GM18868 (cell line): Measurements from ENCODE around the gene PSME1.

Experiments used
- ATAC-seq: cut with Tn5 transposase; IDR thresholded peaks from one replicate; pipeline ENCODE4 v1.9.1; 2021; ENCODE audit warnings: mild to moderate bottlenecking, moderate library complexity; ENCODE audit not compliant: unreplicated experiment

Gene PSME1

DNA sequence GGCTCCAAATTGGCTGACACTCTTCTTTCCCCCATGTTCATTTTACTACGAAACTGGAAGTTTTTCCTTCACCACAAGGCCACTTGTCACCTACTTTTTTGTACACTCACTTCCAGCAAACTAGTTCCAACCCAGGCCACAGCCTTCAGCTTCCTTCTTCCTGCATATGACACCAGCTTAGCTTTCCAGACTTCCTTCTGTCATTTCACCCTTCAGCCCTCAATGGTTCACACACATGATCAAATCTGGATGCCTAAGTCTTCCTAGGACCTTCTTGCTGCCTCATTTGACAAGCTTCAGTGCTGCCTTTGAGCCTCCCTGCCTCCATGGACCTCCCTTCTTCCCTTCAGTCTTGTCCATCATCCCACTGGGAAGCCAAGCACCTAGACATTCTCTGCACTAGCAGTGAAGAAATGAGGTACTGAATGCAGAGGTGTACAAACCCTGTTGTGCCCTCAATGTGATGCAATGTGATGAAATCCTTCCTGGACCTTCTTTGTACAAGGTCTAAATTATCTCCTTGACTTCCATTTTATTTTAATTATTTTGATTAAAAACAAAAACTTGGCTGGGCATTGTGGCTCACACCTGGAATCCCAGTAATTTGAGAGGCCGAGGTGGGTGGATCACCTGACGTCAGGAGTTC lies 31.6 kb downstream of the PSME1 start:
- ATAC-seq, result no peak

DNA sequence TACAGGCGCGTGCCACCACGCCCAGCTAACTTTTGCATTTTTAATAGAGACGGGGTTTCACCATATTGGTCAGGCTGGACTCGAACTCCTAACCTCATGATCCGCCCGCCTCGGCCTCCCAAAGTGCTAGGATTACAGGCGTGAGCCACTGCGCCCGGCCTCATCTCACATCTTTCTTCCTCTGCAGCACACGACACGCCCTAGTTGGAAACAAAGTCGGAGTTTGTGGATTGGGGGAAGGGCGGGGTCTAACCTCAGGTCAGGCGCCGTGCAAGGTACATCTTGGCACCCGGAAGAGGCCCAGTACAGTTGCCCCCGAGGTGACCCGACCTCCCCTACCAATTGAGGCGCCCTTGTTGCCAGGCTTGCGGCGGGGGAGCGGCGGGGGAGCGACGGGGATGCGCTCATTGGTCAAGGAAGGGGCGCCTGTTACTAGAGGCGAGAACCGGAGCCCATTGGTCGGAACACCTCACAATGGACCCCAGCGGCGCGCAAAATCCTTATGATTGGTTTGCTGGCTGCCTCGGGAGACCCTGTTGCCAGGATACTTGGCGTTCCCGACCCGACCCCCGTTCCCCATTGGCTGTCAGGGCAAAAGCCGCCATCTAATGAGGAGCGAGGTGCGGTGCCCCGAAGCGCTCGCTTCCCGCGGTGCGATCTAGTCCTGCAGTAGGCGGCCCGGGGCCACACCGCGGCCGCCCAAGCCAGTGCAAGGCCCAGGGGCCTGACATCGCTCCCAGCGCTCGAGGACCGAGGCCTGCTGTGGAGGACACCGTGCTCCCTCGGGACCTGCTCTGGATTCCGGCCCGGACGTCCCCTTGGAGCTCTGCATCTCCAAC lies 35.6 kb downstream of the PSME1 start, which contains the start of gene REC8:
Gene REC8 (plus strand): TSS at position 659 of the 839 bp plus-strand sequence. CDS start 473 bp downstream, outside the sequence.
- ATAC-seq, result peak; percentile 88

DNA sequence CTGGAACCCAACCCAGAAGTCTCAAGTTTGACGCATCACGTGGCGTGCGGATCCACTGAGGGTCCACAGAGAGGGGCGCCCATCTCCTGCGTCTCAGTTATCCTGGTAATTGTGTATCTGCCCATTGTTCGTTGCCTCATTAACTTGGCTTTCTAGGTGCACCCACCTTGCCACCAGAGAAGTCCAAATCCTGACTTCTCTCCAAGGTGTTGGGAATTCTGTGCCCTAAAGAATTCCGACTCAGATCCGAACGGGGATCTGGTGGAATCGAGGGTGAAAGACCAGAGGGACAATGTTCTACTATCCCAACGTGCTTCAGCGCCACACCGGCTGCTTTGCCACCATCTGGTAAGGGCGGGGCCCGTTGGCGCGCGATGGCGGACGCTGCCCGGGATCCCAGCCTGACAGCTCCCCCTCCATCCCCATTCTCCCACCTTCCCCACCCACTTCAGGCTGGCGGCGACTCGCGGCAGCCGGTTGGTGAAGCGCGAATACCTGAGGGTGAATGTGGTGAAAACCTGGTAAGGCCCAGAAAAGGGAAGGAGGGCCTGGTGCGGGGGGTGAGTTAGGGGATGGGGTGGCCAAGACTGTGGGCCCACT lies 36.4 kb downstream of the PSME1 start:
- no peak for ATAC-seq

DNA sequence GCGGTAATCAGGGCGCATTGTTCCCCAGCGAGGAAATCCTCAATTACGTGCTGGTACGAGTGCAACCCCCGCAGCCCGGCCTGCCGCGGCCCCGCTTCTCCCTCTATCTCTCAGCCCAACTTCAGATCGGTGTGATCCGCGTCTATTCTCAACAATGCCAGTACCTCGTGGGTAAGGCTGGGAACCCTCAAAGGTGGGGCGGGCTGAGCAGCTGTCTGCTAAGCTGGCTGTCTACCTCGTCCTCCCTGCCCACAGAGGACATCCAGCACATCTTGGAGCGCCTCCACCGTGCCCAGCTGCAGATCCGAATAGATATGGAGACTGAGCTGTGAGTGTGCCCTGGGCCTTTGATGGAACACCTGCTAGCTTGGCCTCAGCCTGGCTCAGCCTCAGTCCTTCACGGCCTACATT lies 36.9 kb downstream of the PSME1 start:
- ATAC-seq, result no peak

DNA sequence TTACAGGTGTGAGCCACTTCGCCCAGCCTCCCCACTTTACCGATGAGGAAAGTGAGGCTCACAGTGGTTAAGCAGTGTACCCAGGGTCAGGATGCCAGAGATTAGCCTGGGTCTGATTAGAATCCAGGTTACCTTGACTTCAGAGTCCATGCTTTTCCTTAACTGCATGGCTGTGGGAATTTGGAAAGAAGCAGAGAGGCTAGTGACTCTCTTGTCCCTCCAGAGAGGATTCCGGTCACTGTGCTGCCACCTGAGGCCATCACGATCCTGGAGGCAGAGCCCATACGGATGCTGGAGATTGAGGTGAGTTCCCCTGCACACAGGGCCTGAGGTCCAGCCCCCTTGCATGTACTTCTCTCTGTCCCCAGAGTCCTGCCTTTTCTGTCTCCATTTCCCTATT lies 40.6 kb downstream of the PSME1 start:
- ATAC-seq, result no peak

DNA sequence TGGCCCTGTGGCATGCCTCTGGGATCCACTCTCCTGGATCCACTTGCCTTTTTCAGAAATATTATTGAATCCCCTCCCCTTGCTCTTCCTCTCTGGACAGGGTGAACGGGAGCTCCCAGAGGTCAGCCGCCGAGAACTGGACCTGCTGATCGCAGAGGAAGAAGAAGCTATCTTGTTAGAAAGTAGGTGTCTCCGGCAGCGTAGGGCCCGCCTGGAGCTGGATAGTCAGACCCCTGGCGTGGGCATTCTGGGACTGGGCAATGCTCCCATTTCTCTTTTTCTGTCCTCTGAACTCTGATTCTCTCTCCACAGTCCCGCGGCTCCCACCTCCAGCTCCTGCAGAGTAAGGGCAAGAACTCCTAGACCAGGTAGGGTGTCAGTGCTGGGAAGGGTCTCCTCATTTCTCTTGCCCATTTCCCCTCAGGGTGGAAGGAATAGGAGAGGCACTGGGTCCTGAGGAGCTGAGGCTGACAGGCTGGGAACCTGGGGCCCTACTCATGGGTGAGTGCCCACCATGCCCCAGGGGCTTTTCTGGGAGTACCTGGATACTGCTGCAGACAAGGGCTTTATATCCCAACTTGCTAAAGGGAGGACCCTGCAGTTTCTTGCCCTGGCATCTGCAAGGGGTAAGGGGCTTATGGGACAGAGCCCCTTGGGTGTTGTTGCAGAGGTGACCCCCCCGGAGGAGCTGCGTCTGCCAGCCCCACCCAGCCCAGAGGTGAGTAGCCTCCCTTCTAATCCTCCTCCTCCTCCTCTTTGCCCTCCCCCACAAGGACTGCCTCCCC lies 41.2 kb downstream of the PSME1 start:
- no peak for ATAC-seq

DNA sequence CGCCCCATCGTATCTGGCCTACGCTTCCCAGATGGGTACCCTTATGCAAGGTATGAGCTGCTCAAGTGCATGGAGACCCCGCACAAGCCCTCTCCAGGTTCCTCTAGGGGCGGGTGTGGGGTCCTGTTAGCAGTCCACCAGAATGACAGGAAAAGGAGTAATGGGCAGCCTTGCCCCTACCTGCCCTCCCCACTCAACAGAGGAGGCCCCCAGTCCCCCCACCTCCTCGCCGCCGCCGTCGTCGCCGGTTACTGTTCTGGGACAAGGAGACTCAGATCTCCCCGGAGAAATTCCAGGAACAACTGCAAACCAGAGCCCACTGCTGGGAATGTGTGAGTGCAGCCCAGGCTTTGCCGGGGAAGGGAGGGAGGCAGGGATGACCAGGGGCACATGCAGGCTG lies 41.9 kb downstream of the PSME1 start:
- ATAC-seq, result no peak

DNA sequence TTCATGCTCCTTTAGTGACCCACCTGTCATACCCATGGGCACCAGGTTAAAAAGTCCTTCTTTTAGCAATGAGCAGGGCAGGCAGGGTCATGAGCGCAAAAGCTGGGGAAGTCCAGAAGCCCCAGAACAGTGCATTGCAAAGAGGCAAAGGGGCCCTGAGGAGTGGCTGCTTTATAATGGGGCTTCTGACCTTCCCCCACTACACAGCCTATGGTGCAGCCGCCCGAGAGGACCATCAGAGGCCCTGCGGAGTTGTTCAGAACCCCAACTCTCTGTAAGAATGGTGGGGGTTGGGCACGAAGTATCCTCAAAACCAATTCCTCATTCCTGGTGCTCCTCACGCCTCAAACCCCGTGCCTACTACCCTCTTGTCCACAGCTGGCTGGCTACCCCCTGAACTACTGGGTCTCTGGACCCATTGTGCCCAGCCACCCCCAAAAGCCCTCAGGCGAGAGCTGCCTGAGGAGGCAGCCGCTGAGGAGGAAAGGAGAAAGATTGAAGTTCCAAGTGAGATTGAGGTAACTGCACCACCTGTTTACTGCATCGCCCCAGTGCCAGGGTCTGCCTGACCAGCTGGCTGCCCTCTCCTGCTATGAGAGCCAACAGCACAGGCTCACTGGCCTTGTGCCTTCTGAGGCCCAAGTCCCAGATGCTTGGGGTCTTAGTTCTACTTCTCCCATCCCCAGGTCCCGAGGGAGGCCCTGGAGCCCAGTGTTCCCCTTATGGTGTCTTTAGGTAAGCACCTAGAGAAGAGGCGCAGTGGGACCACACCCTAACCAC lies 42.6 kb downstream of the PSME1 start:
- ATAC-seq, result no peak

DNA sequence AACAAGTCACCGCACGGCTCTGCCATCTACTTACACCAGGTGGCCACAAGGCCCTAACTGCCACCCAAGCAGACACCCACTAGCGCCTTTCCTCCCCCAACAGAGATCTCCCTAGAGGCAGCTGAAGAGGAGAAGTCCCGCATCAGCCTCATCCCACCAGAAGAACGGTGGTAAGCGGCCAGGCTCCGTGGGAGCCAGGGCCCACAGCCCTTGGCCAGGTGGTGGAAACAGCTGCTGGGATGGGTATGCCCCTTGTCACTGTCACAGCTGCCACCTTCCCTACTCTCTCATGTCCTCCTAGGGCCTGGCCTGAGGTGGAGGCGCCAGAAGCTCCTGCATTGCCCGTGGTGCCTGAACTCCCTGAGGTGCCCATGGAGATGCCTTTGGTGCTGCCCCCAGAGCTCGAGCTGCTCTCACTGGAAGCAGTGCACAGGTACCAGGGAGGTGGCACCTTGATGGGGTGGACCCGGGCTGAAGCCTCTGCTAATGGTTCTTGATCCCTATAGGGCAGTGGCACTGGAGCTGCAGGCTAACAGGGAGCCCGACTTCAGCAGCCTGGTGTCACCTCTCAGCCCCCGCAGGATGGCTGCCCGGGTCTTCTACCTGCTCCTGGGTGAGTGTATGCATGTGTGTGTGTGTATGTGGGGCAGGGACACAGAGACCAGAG lies 43.4 kb downstream of the PSME1 start:
- no peak for ATAC-seq

DNA sequence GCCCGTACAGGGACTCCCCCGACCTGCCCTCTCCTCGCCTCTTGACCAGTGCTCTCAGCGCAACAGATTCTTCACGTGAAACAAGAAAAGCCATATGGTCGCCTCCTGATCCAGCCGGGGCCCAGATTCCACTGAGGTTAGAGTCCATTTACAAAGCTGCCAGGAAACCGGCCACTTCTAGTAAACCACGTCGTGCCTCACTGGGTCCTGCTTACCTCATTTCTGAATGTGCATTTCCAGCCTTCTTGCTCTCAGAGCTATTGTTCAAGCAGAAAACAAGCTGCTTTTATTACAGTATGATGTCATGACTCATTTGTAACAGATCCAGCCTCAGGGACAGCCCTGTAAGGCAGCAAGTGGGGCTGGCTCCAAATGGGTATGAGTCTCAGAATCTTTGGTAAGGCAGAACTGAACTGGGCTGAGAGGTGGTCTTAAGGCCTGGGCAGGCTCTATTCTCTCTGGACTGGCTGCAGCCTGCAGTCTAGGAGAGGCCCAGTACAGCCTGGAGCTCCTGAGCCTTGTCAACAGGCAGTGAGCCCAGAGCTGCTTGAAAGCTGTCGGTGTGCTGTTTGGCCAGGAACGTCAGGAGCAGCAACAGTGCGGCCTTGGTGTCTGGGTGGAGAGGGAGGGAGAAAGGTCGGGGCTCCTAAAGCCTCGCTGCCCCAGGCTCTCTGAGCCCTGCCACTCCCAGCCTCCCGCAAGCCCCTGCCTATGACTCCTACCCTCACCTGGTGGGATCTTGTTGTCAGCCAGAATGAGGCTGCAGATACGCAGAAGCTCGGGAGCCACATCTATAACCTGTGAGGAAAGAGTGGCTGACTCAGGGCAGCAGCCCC lies 44.2 kb downstream of the PSME1 start:
- ATAC-seq, result no peak

DNA sequence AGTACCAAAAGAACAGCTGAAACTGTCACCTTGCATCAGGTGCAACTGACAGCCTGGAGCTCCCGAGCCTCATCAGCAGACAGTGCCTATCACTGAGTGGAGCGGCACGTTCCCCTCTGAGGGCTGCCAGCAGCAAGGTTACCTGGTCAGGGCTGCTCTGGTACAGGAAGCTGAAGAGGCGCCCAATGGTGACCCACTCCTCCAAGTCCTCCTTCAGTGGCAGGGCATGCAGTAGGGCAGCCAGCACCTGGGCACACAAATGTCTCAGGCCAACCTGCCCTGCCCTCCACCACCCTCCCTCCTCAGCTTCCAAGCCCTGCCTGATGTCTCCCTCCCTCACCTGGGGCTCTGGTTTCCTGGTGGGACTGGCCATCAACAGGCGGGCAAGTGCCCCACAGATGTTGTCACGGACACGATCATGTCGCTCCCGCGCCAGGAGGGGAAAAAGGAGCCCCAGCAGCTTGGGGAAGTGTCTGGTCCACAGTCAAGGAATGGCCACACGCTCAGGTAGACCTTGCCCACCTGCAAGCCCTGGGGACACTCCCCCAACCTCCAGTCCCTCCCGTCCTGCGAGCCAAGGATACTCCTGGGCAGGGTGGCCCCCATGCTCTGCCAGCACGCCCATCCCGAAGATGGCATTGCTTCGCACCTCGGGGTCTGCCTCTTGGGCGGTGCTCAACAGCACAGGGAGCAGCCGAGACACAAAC lies 45.5 kb downstream of the PSME1 start:
- no peak for ATAC-seq

DNA sequence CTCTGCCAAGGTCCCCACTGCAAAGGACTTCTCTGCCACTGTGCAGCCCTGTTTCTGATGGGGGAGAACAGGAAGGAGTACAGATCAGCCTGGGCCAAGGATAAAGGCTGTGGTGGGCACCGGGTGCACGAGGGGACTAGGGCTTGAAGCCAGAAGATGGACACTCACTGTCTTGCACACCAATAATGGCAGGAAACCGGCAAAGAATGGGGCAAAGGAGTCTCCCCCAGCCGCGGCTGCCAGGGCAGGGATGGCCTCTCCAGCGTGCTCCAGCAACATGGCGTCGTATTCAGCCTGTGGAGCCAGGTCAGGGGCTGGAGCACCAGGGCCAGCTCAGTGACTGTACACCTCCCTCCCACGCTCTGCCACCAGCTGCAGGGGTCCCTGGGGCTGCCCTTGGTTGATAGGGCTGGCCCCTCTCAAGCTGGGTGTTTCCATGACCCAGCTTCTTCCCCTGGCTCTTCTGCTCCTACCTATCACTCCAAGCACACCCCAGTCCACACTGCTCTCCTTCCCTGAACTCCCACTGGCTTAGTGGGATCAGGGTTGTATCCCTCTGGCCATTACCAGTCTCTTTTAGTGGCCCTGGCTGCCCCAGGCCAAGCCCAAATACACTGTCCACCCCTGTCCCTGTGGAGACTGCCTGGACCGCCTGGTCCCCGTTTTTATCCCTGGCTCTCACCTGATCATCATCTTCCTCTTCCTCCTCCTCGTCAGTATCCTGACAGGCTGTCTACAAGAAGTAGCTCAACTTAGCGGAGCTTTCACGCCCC lies 46.3 kb downstream of the PSME1 start:
- no peak for ATAC-seq

DNA sequence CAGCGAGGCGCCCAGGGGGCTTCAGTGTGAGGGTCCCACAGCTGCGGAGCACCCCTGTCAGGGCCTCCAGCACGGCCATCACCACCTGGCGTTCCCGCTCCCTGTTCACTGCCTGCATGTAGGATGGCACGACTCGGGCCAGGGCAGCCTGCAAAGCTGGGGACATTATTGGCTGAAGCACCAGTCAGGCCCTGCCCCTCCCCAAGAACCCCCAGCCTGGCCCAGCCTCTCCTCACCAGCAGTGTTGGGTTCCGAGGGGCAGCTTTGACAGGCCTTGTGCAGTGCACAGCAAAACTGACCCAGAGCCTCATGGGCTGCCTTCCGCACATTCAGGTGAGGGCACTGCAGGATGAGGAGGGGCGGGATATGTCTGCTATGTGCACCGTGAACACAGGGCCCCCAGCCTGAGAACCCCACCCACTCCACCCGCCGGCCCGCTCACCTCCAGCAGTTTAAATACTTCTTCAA lies 47.1 kb downstream of the PSME1 start:
- ATAC-seq, result no peak

DNA sequence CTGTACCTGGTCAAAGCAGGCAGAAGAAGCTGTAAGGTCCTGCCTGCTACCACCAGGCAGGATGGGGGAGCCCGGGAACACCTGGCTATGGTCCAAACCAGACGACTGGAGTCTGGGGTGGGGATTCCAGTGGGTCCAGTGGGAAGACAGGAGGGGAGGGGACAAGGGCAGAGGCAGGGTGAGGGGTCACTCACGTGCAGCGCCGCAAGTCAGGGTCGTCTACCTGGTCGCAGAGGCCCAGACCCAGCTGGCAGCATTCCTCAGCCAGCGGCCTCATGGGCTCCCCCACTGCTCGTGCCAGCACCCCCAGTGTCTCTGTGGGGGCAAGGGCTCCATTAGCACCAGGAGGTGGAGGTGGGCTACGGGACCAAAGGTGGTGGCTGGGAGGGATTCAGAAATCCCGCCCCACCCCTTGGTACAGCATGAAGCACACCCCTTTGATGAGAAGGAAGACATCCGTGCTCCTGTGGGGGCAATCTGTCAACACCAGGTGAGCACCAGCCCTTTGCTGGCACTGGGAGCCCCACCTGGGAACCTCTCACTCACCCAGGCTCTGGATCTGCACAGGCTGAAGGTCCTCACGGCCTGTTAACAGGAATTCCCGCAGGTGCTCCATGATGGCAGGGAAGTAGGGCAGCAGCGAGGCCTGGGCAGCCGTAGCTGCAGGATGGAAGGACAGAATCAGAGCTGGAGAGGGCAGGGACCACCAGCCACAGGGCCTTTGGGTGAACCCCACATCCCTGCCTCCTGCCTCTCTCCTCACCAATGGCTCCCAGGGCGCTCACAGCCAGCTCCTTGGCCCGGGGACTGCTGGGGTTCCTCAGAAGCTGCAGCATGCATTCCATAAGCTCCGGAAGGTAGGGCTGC lies 48.3 kb downstream of the PSME1 start:
- no peak for ATAC-seq

DNA sequence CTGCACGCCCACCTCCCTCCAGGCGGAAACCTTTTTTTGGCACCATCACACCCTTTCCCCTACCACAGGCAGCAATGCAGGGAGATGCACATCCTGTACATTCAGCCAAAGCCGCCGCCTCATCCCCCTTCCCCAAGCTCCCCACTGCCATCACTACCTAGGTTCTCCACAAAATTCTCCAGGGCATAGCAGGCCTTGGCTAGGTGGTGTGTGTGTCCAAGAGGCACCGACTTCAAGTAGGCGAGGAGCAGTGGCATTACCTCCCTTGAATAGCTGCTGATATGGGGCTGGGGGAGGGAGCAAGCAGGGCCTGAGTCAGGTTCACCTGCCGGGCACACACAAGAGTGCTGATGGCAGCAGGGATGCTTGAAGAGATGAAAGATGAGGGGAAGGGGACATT lies 49.0 kb downstream of the PSME1 start:
- ATAC-seq, result no peak

DNA sequence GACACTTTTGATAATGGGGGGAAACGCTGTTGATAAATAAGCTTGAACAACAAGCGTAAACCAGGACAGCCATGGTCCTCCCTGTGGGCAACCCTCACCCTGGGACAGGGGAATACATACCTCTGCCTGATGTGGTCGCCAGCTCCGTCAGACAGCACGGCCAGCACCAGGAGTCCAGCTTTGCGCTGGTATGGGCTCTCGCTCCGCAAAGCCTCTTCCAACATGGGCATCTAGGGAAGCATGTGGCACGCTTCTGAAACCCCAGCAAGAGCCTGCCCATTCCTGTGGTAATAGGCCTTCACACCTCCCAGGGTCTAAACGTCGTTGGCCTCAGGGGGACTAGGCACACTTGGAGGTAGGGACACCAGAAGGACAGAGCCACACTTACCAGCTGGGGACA lies 49.7 kb downstream of the PSME1 start:
- no peak for ATAC-seq
